KMS-11 (cell line): ENCODE measurements around the gene MACROD2.

Source experiments
- H2AFZ ChIP-seq: fragments of 200-600 bp; sonication (generic); 2 replicates; pipeline ENCODE4 v1.6.1; 2016; ENCODE audit warnings: antibody characterized with exemption, mixed run types, low read depth
- H3K27ac ChIP-seq: fragments of 200-600 bp; sonication (generic); 2 replicates; pipeline ENCODE4 v1.6.1; 2016; ENCODE audit warnings: mild to moderate bottlenecking, mixed run types
- H3K27me3 ChIP-seq: fragments of 200-600 bp; sonication (generic); 2 replicates; pipeline ENCODE4 v1.6.1; 2017; ENCODE audit warnings: mild to moderate bottlenecking, low read depth, mixed run types, moderate library complexity; ENCODE audit not compliant: insufficient read depth
- H3K36me3 ChIP-seq: fragments of 200-600 bp; sonication (generic); 2 replicates; pipeline ENCODE4 v1.6.1; 2017; ENCODE audit warnings: mild to moderate bottlenecking, mixed run types; ENCODE audit not compliant: insufficient read depth
- H3K4me1 ChIP-seq: fragments of 200-600 bp; sonication (generic); 2 replicates; pipeline ENCODE4 v1.6.1; 2016; ENCODE audit warnings: mild to moderate bottlenecking, low read depth, mixed run types; ENCODE audit not compliant: poor library complexity, severe bottlenecking
- H3K4me2 ChIP-seq: fragments of 200-600 bp; sonication (generic); 2 replicates; pipeline ENCODE4 v1.7.0; 2016; ENCODE audit warnings: mild to moderate bottlenecking, mixed run types
- H3K4me3 ChIP-seq: fragments of 200-600 bp; sonication (generic); IDR thresholded peaks from 2 replicates; pipeline ENCODE4 v1.6.1; 2017; ENCODE audit warnings: low read depth, low read length, mixed read lengths; ENCODE audit not compliant: insufficient read depth
- H3K79me2 ChIP-seq: fragments of 200-600 bp; sonication (generic); 2 replicates; pipeline ENCODE4 v1.6.1; 2016; ENCODE audit warnings: low read depth, mixed run types; ENCODE audit not compliant: insufficient read depth
- H3K9ac ChIP-seq: fragments of 200-600 bp; sonication (generic); 2 replicates; pipeline ENCODE4 v1.6.1; 2016; ENCODE audit warnings: mild to moderate bottlenecking, mixed run types
- H4K20me1 ChIP-seq: fragments of 200-600 bp; sonication (generic); 2 replicates; pipeline ENCODE4 v1.6.1; 2016; ENCODE audit warnings: mild to moderate bottlenecking, mixed run types; ENCODE audit not compliant: insufficient read depth
- CTCF ChIP-seq: fragments of 200-600 bp; sonication (generic); conservative IDR thresholded peaks from 2 replicates; pipeline ENCODE4 v1.6.1; 2017; ENCODE audit warnings: low read depth, mild to moderate bottlenecking, antibody characterized with exemption, low read length, moderate library complexity, mixed read lengths

Gene MACROD2

DNA sequence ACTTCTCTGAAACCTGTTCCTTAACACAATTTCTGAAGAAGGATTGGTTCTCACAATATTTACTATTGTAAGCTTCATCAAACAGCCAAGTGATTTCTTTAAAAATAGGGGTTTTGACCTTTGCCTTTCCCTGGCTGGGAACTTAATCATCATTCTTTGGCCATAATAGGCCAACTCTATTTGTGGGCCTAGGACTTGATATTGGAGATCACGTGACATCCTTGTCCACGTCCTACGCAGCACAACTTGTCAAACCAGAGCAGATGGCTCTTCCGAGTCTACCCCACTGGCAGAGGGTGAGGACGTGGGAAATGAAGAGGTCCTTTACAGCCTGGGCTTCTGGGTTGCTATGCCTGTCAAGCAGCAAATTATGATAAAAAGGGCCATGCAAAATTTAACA is 1547.3 kb downstream of the MACROD2 start:
- H3K9ac ChIP-seq = no peak overlapping the region
- no peaks in the 10 kb centered on the region for H3K27me3 ChIP-seq
- H3K79me2 ChIP-seq = no peaks in the 10 kb centered on the region
- H3K4me3 ChIP-seq = no peak overlapping the region
- H3K27ac ChIP-seq = no peak overlapping the region
- no peaks in the 10 kb centered on the region for H3K36me3 ChIP-seq
- no peak overlapping the region for H3K4me2 ChIP-seq
- no peaks in the 10 kb centered on the region for H3K4me1 ChIP-seq
- H4K20me1 ChIP-seq = no peaks in the 10 kb centered on the region
- no peak overlapping the region for H2AFZ ChIP-seq
- no peak for TF ChIP-seq CTCF

DNA sequence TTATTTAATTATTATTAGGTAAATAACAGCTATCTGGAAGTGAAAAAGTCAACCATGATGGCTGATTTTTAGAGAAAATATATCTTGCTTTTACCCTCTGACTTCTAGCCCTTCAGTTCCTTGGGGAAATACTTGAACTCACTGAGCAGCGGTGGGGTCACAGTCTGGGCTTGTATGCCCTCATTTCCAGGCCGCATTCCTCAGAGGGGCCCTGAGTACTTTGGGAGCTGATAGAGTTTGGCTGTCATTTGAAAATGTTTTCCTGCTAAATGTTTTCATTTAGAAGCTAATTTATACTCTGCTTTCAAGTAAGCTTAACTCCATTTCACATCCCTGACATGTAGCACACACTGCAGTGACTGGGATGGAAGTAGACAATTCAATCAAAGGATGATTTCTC is 1549.4 kb downstream of the MACROD2 start:
- Histone ChIP-seq H2AFZ (no peak overlapping the region), H3K36me3 (no peaks in the 10 kb centered on the region), H3K27ac (no peak overlapping the region), H3K4me2 (no peak overlapping the region), H3K79me2 (no peaks in the 10 kb centered on the region), H4K20me1 (no peaks in the 10 kb centered on the region), H3K27me3 (no peaks in the 10 kb centered on the region), H3K4me3 (no peak overlapping the region), H3K4me1 (no peaks in the 10 kb centered on the region), H3K9ac (no peak overlapping the region)
- no peak for TF ChIP-seq CTCF

DNA sequence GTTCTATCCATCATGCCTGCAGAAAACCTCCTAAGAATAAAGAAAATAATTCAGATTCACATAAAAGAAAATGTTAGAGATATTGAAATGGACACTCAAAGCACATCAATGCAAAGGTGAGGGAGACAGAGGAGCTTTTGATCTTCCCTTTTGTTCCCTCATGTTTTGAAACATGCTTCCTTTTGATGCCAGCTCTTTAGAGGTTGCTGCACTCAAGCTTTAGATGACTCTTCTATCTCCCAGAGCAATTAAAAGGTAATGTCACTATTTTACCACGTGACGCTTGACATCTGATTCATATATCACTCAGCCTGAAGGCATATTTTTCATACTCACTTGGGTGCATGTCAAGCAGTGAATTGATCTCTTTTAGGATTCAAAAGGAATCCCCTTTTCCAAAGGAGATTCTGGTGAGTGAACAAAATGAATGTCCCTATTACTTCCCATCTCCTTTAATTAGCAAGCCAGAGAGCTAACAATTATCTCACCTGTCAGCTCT is 1551.3 kb downstream of the MACROD2 start:
- Histone ChIP-seq H3K4me2 (no peak overlapping the region), H3K27me3 (no peaks in the 10 kb centered on the region), H3K4me3 (no peak overlapping the region), H3K36me3 (no peaks in the 10 kb centered on the region), H3K4me1 (no peaks in the 10 kb centered on the region), H4K20me1 (no peaks in the 10 kb centered on the region), H2AFZ (no peak overlapping the region), H3K9ac (no peak overlapping the region), H3K27ac (no peak overlapping the region), H3K79me2 (no peaks in the 10 kb centered on the region)
- no peak for TF ChIP-seq CTCF

DNA sequence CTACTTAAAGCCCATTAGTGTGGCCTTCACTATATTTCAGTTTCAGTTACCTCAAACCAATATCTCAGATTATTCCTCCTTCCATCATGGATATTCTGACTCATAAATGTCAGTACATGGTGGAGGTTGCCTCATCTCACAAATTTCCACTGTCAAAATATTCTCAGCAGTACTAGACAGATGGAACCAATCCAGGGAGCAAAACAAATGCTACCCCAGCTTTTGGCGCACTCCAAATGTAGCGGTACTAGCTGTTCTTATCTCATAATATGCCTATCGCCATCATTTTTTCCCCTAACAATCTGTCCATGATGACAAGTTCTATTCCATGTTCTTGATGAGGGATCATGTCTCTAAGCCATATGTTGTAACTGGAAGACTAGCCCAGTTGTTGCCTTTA is 1551.8 kb downstream of the MACROD2 start:
- H3K9ac ChIP-seq = no peak overlapping the region
- no peaks in the 10 kb centered on the region for H3K36me3 ChIP-seq
- H3K27ac ChIP-seq = no peak overlapping the region
- no peaks in the 10 kb centered on the region for H3K4me1 ChIP-seq
- H3K4me3 ChIP-seq = no peak overlapping the region
- H3K4me2 ChIP-seq = no peak overlapping the region
- no peak for TF ChIP-seq CTCF
- no peak overlapping the region for H2AFZ ChIP-seq
- no peaks in the 10 kb centered on the region for H4K20me1 ChIP-seq
- no peaks in the 10 kb centered on the region for H3K79me2 ChIP-seq
- no peaks in the 10 kb centered on the region for H3K27me3 ChIP-seq
